ENCODE data around the gene PTPRG.

PTPRG gene

DNA sequence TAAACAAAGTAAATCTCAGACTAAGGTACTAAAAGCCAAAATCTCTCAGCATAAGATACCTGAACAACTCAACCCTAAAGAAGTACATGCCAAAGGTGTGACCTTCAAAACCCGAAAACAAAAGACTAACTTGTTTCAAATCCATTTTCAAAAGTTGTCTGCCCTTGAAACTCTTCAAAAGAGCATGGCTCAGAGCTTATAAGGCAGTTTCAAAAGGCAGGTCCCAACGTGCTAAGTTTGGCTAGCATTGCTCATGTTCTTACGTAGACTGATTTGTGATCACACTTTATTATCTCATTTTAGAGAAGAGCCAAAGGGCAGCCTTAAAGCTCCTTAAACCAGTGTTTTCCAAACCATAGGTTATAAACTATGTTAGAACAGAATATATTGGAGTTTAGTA, 699.8 kb downstream of the PTPRG start:
- no peak for DNase-seq

- no peak for DNase-seq
Measured at GRCh38 chr3:62261736-62262135, 700.4 kb downstream of the PTPRG start.

GRCh38 chr3:62265528-62265927, 704.2 kb downstream of the PTPRG start:
- no peak for DNase-seq

DNA sequence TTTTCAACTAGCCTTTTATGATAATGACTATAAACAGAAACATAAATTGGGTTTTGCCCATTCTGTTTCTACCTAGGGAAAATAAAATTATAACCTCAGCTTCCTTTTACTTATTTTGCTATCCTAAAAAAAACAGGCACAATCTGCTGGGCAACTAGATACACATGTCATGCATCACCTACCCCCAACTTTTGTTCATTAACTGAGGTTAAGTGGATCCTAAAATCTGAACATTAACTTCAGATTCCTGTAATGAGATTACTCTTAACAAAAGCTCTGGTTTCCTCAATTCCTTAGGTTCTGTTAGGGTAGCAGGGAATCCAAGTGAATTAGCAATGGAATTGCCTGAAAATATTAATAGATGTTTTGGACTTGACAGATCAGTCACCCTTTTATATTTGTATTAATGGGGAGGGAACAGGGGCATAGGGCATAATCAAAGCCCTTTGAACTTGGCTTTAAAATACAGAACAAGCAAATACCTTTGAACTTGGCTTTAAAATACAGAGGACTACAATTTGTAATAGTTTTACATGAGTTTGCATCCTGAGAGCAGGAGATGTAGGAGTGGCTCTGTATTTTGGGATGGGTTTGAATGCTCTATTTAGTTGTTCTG, 705.4 kb downstream of the PTPRG start:
- DNase-seq, result no peak

GRCh38 chr3:62276658-62277180, 715.3 kb downstream of the PTPRG start:
- DNase-seq, result no peak

DNA sequence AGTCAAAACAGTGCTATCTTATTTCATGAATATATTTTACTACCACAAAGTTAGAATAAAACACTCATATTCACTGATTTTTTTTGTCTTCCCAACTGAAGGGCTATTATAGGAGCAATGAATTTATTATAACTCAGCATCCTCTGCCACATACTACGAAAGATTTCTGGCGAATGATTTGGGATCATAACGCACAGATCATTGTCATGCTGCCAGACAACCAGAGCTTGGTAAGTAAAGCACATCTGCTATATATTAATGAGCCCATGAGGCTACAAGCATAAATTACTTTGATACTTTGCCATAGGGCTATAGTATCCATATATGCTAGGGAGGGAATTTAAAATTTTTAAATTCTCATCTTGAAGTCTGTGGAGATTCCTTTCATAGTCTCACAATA, 716.1 kb downstream of the PTPRG start:
- DNase-seq, result no peak

- DNase-seq, result no peak
Measured at GRCh38 chr3:62277986-62278385, 716.6 kb downstream of the PTPRG start.

- no peak for DNase-seq
Measured at GRCh38 chr3:62281726-62282125, 720.4 kb downstream of the PTPRG start.

GRCh38 chr3:62284442-62284841, 723.1 kb downstream of the PTPRG start:
- DNase-seq, result no peak

GRCh38 chr3:62287392-62287927, 726.1 kb downstream of the PTPRG start:
- no peak for DNase-seq

DNA sequence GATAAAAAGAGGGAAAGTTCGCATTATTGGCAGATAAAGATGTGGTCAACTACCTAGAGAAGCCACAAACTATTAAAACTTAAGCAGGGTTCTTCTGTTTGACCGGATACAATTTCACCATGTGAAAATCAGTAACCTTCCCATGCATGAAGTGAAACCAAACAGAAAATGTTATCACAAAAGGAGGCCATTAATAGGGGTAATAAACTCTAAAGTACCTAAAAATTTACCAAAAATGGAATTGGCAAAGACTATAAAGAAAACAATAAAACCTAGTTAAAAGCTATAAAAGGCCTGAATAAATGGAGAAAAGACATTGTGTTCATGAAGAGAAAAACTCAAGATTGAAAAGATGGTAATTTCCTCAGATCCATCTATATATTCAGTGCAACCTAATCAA, 728.6 kb downstream of the PTPRG start:
- no peak for DNase-seq

GRCh38 chr3:62293051-62293780, 731.8 kb downstream of the PTPRG start:
- DNase-seq, result no peak

DNA sequence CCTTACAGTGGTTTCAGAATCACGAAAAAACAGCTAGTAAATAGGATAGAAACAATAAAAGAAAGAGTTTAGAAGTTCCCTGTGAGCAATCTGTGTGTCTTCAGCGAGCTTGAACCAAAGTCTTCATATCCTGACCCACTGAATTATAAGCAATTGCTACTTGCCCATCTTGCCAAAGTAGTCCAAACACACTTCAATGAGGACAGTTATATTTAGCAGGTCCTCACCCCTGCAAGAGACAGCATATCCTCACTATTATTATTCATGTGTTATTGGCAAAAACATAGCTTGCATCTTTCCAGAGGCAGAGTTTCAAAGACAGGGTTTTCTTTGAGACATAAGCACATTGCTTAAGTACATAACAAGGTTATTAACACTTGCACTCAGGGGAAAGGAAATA, 734.2 kb downstream of the PTPRG start:
- DNase-seq, result no peak

DNA sequence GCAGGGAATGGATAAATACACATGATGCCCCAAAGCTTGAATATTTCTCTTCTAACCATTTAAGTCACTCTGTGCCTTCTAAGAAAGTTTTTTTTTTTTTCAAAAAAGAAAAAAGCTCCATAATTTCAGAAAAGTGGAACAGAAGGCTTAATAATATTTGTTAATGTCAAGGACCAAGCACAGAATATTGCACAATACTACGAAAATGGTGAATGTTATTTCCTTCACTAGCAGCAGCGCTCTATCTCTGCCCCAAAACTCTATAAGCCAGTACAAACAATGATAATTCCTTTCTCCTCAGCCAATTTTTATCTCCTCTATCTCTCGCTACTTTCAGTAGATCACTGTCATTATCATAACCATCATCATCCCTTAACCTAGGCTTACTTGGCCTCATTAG, 739.2 kb downstream of the PTPRG start:
- no peak for DNase-seq

GRCh38 chr3:62312201-62312600, 750.8 kb downstream of the PTPRG start:
- no peak for DNase-seq

DNA sequence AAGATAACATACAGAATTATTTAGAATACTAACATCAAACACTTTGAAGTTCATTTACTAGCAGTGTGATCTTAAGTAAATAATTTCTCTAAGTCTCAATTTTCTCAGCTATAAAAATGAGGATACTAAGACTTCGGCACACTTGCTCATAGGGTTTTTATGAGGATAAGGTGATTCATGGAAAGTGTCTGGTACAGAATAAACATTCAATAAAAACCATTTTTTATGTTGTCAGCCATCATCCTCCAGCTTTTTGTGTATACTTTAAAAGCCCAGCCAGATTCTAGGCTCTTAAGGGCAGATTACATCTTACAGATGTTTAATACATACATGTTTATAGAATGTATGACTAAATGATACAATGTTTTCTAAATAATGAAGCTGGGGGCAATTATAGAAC, 755.2 kb downstream of the PTPRG start:
- DNase-seq, result no peak

DNA sequence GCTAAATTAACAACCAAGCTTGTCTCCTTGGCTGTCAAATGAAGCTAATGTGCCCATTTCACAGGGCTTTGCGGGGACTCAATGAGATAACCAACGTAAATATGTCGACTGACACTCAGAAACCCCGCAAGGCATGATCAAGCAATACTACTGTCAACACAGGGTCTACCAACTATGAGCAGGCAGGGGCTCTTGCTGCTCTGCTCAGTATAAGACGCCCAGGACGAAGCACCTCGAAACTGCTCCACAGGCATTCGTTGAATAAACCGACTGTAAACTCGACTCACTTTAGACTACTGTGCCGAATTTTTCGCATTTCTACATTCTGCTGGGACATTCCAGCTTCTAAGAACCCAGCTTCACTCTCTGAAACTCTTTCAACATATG, 757.0 kb downstream of the PTPRG start:
- no peak for DNase-seq

GRCh38 chr3:62318752-62319569, 757.6 kb downstream of the PTPRG start:
- peak; percentile 76 for DNase-seq

DNA sequence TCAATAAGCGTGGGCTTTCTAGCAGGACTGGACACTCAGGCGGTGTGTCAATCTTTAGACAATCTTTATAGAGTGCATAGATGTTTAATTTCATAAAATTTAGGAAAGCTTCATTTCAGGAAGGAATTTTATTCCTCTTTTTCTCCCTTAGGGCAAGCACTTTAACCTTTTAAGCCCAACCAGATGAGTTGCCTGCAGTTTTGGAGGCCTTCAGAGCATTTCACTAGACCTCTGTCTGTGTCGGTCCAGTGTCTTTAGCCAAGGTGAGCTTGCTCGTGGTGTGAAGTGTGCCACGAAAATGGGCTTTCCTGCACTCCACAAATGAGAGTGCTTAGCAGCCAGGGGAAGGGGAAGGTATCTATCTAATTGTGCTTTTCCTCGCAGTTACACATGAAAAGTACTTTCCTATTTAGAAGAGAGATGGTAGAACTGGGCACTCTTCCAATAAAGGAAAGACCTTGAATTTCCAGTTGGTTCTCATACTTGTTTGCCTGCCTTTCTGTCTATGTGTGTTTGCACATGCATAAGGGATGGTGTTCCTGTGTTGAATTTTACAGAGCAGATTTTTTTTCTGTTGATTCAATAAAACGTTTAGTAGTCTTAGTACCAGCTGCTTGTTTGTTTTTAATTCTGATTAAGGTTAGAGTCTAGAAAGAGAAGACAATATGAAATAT, 758.3 kb downstream of the PTPRG start:
- DNase-seq, result no peak

- DNase-seq, result no peak
Measured at GRCh38 chr3:62323241-62323640, 761.9 kb downstream of the PTPRG start.

- DNase-seq, result no peak
Measured at GRCh38 chr3:62325896-62326295, 764.5 kb downstream of the PTPRG start.

DNA sequence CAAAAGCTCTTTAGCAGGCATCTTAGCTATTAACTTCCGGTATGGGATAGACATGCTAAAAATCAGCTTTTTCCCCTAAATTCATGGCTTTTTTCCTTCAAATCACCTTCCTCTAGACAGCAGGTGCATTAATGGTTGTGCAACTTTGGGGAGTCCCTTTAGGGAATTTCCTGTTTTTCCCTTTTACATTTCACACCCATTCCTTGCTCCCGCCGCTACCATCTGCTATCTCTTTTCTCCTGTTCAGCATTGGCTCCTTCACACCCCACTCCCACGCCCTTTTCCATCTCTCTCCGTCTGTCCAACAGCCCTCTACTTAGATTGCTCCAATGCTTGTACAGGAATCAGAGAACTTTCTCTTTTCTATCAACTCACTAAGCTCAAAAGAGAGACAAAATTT, 768.6 kb downstream of the PTPRG start:
- no peak for DNase-seq

- DNase-seq, result no peak
Measured at GRCh38 chr3:62332017-62332416, 770.6 kb downstream of the PTPRG start.

Measured in CD4-positive, alpha-beta T cell treated with Interleukin-12 subunit alpha and Interleukin-12 subunit beta, for 1 hour (primary cell).